Left ventricle myocardium inferior (tissue), 1 donor: ENCODE measurements around the gene CNOT6. TPM values are rescaled to one million over a fixed set of nuclear protein-coding genes. Genes with fewer than 3 reads are reported as not detected.
"Not testable (repeated sequence)": the region's sequence is repeated elsewhere in the genome, so short reads cannot be mapped to it uniquely, and the experiment has no call there.

ENCODE experiments used
- DNase-seq: peaks from one replicate; pipeline ENCODE4 v3.0.0-alpha.2; 2020
- H3K27ac ChIP-seq: fragments of 200-600 bp; replicated peaks from 2 replicates; pipeline ENCODE4 v1.8.0; 2021
- H3K27me3 ChIP-seq: fragments of 200-600 bp; 2 replicates; pipeline ENCODE4 v1.8.0; 2021; ENCODE audit warnings: low read depth
- H3K36me3 ChIP-seq: fragments of 200-600 bp; 2 replicates; pipeline ENCODE4 v1.8.0; 2021
- H3K4me1 ChIP-seq: fragments of 200-600 bp; 2 replicates; pipeline ENCODE4 v1.8.0; 2021
- H3K4me3 ChIP-seq: fragments of 200-600 bp; 2 replicates; pipeline ENCODE4 v1.8.0; 2021; ENCODE audit warnings: mild to moderate bottlenecking, moderate library complexity
- H3K9me3 ChIP-seq: fragments of 200-600 bp; replicated peaks from 2 replicates; pipeline ENCODE4 v1.8.0; 2021
- CTCF ChIP-seq: fragments of 200-600 bp; IDR thresholded peaks from 2 replicates; pipeline ENCODE4 v1.8.0; 2021; ENCODE audit warnings: antibody characterized with exemption, mild to moderate bottlenecking, borderline replicate concordance
- intact Hi-C: fragments of 100-400 bp; cut with micrococcal nuclease; formaldehyde crosslinking; loops from one replicate; pipeline ENCODE4 v1.11.0; 2022
- total RNA-seq: library from RNA; stranded (reverse); fragmentation: NEBNext Ultra II Directional; extraction: Animal tissue kit (Norgen Biotek cat#: 25700); gene quantifications from one replicate; pipeline ENCODE4 v1.2.1, GENCODE V29; 2021
- donor health status: DM: no; HTN: yes; CAD: no; lungs with severe emphysema.

Gene CNOT6
- total RNA-seq, 1 donor from 2014 or later: 15.9 TPM

- intact Hi-C loops: loop anchor here (10.0 kb wide), 1 partner anchor 175 kb away; the partner anchor contains the start of gene MAPK9
- H3K27me3 ChIP-seq: peaks cover 25% of the 10 kb centered on the region
- H3K9me3 ChIP-seq: no peaks in the 10 kb centered on the region
- H3K27ac ChIP-seq: no peak overlapping the region
- no peaks in the 10 kb centered on the region for H3K36me3 ChIP-seq
- DNase-seq: no peak
- no peak for TF ChIP-seq CTCF
- H3K4me1 ChIP-seq: peaks cover 5% of the 10 kb centered on the region
- H3K4me3 ChIP-seq: no peak overlapping the region
Observed at GRCh38 chr5:180469866-180470265, 24.3 kb upstream of the CNOT6 start.

GRCh38 chr5:180470361-180470760, 23.8 kb upstream of the CNOT6 start:
- no peaks in the 10 kb centered on the region for H3K9me3 ChIP-seq
- TF ChIP-seq CTCF: no peak
- peaks cover 20% of the 10 kb centered on the region for H3K27me3 ChIP-seq
- H3K4me3 ChIP-seq: no peak overlapping the region
- no peak for DNase-seq
- no peak overlapping the region for H3K27ac ChIP-seq
- H3K36me3 ChIP-seq: no peaks in the 10 kb centered on the region
- intact Hi-C loops: loop anchor here (10.0 kb wide), 1 partner anchor 176 kb away; the partner anchor contains the start of gene MAPK9
- H3K4me1 ChIP-seq: peaks cover 5% of the 10 kb centered on the region

DNA sequence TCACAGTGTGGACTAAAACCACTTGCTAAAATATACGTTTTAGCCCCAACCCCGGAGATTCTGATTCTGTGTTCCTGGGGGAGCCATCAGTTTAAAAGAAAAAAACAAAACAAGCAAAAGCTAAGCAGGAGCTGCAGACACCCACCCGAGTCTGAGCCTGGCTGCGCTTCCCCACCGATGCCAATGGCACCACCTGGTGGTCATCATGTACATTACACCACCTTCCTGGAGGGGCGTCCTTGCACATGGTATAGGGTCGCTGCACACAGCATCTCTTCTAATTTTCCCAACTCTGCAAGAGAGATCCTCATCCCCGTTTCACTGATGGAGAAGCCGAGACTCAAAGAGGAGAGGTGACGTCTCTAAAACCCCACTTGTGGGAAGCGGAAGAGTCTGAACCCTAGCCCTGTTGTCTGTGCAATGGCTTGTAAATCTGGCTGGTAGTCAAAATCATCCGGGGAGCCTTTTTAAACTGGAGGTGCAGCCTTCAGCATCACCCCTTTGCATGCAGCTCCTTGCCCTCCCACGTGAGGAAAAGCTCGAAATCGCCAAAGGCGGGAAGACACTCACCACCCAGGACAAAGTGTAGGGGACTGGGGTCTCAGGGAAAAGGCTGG, 23.1 kb upstream of the CNOT6 start:
- DNase-seq: peak; percentile 32
- H3K4me3 ChIP-seq: no peak overlapping the region
- H3K36me3 ChIP-seq: no peaks in the 10 kb centered on the region
- H3K4me1 ChIP-seq: peaks cover 5% of the 10 kb centered on the region
- H3K9me3 ChIP-seq: no peaks in the 10 kb centered on the region
- H3K27ac ChIP-seq: no peak overlapping the region
- TF ChIP-seq CTCF: peak; percentile 94
- peaks cover 14% of the 10 kb centered on the region for H3K27me3 ChIP-seq
- intact Hi-C loops: loop anchor here (10.0 kb wide), 1 partner anchor 176 kb away; the partner anchor contains the start of gene MAPK9

GRCh38 chr5:180471866-180472265, 22.3 kb upstream of the CNOT6 start:
- DNase-seq: no peak
- Histone ChIP-seq H3K36me3 (no peaks in the 10 kb centered on the region), H3K27ac (no peak overlapping the region), H3K9me3 (no peaks in the 10 kb centered on the region), H3K4me1 (peaks cover 5% of the 10 kb centered on the region), H3K4me3 (no peak overlapping the region), H3K27me3 (peaks cover 14% of the 10 kb centered on the region)
- intact Hi-C loops: loop anchor here (10.0 kb wide), 1 partner anchor 177 kb away; the partner anchor contains the start of gene MAPK9
- TF ChIP-seq CTCF: no peak

DNA sequence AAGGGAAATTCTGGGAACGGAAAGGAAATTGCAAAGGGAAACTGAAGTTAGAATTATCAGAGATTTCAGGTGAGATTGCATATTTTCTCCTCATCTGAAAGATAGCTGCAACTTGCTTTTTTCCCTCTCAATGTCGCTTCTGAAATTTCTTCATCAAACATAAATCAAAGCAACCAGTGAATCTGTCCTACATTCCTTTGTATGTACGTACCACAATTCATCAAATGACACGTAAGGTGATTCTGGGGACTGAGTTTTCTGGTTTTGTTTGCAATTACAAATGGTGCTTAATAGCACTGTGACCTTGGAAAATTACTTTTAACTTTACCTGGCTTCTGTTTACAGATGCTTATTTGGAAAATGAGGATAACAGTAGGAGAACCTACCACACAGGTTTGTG, 21.9 kb upstream of the CNOT6 start:
- intact Hi-C loops: loop anchor here (10.0 kb wide), 1 partner anchor 177 kb away; the partner anchor contains the start of gene MAPK9
- H3K36me3 ChIP-seq: no peaks in the 10 kb centered on the region
- DNase-seq: no peak
- TF ChIP-seq CTCF: no peak
- no peak overlapping the region for H3K27ac ChIP-seq
- peaks cover 5% of the 10 kb centered on the region for H3K4me1 ChIP-seq
- H3K4me3 ChIP-seq: no peak overlapping the region
- peaks cover 14% of the 10 kb centered on the region for H3K27me3 ChIP-seq
- no peaks in the 10 kb centered on the region for H3K9me3 ChIP-seq

DNA sequence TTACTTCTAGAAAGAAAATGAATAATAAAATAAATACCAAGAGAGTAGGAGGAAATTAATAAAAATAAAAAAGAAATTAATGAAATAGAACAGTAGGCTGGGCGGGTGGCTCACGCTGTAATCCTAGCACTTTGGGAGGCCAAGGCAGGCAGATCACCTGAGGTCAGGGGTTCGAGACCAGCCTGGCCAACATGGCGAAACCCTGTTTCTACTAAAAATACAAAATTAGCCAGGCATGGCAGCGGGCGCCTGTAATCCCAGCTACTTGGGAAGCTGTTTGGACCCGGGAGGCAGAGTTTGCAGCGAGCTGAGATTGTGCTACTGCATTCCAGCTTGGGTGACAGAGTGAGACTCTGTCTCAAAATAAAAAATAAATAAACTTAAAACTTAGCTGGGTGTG, 20.8 kb upstream of the CNOT6 start:
- H3K27me3 ChIP-seq: peaks cover 14% of the 10 kb centered on the region
- intact Hi-C loops: loop anchor here (10.0 kb wide), 1 partner anchor 179 kb away; the partner anchor contains the start of gene MAPK9
- H3K9me3 ChIP-seq, H3K4me1 ChIP-seq, DNase-seq, H3K36me3 ChIP-seq, H3K4me3 ChIP-seq, H3K27ac ChIP-seq: not testable (repeated sequence)
